Left renal cortex interstitium (tissue), 4 donors: ENCODE results near the gene SH3GL1. TPM values are rescaled to one million over a fixed set of nuclear protein-coding genes. Genes with fewer than 3 reads are reported as not detected.

Source experiments
- DNase-seq, 4 donors: peaks; one replicate each; pipeline ENCODE4 v3.0.0-alpha.2; 2013; ENCODE audit warnings: low read depth in 4 of 4, low spot score in 2 of 4, missing footprints in 1 of 4
- polyA plus RNA-seq, 4 donors: library from polyadenylated mRNA; unstranded; fragments of 120-200 nt; gene quantifications; one replicate each; pipeline ENCODE4 v1.2.1, GENCODE V29; 2013; ENCODE audit not compliant: insufficient read length in 4 of 4

SH3GL1 gene
- polyA plus RNA-seq, 4 donors, result 51.5 to 82.9 (median 75.5) TPM

- DNase-seq, result no peak
These were observed 33.5 kb downstream of the SH3GL1 start for GRCh38 chr19:4366666-4367335.

- DNase-seq, result no peak
These were observed 34.3 kb downstream of the SH3GL1 start for GRCh38 chr19:4365791-4366665.

GRCh38 chr19:4365341-4365740, 35.0 kb downstream of the SH3GL1 start:
- no peak for DNase-seq

- DNase-seq, result no peak
These were observed 36.6 kb downstream of the SH3GL1 start for GRCh38 chr19:4363571-4364304.

GRCh38 chr19:4362831-4363545, 37.4 kb downstream of the SH3GL1 start:
- DNase-seq, result no peak

- no peak for DNase-seq
These were observed 38.1 kb downstream of the SH3GL1 start for GRCh38 chr19:4362101-4362828.

- DNase-seq, result no peak
These were observed 38.9 kb downstream of the SH3GL1 start for GRCh38 chr19:4361152-4362046.

GRCh38 chr19:4360641-4361151, 39.7 kb downstream of the SH3GL1 start:
- DNase-seq, result no peak

- DNase-seq, result no peak
These were observed 40.2 kb downstream of the SH3GL1 start for GRCh38 chr19:4360081-4360569.

- no peak for DNase-seq
These were observed 40.7 kb downstream of the SH3GL1 start for GRCh38 chr19:4359627-4360000.

- DNase-seq, result no peak
These were observed 41.4 kb downstream of the SH3GL1 start for GRCh38 chr19:4358709-4359626.

- DNase-seq, result no peak
These were observed 42.4 kb downstream of the SH3GL1 start for GRCh38 chr19:4357921-4358326.

GRCh38 chr19:4357095-4357797, 43.1 kb downstream of the SH3GL1 start:
- no peak for DNase-seq

- no peak for DNase-seq
These were observed 45.5 kb downstream of the SH3GL1 start for GRCh38 chr19:4354897-4355296.

- DNase-seq, result no peak
These were observed 46.1 kb downstream of the SH3GL1 start for GRCh38 chr19:4354282-4354681.

- no peak for DNase-seq
These were observed 47.6 kb downstream of the SH3GL1 start for GRCh38 chr19:4352701-4353121.

- DNase-seq, result no peak
These were observed 49.6 kb downstream of the SH3GL1 start for GRCh38 chr19:4350726-4351125.
